Astrocyte (in vitro differentiated cells and primary cell): ENCODE data around the gene FOXD1. TPM values are rescaled to one million over a fixed set of nuclear protein-coding genes. Genes with fewer than 3 reads are reported as not detected.

Experiments used
- DNase-seq: peaks from one replicate; pipeline ENCODE4 v3.0.0-alpha.2; 2010; ENCODE audit warnings: low read depth
- FAIRE-seq: peaks from 2 replicates; lab custom pipeline; 2011; peaks lifted over from hg19 to GRCh38; lab: Jason Lieb, UNC
- H2AFZ ChIP-seq: 2 replicates; pipeline ENCODE4 v1.6.0; 2012; ENCODE audit warnings: low read depth, low read length, inconsistent platforms
- H3K27ac ChIP-seq: 2 replicates; pipeline ENCODE4 v1.5.1; 2011; ENCODE audit warnings: low read depth, low read length, inconsistent platforms
- H3K27me3 ChIP-seq: 2 replicates; pipeline ENCODE4 v1.6.0; 2011; ENCODE audit warnings: low read length, inconsistent platforms; ENCODE audit not compliant: insufficient read depth
- H3K36me3 ChIP-seq: 2 replicates; pipeline ENCODE4 v1.5.1; 2011; ENCODE audit warnings: low read length, inconsistent platforms; ENCODE audit not compliant: insufficient read depth
- H3K4me1 ChIP-seq: 2 replicates; pipeline ENCODE4 v1.5.1; 2011; ENCODE audit warnings: low read length, inconsistent platforms; ENCODE audit not compliant: insufficient read depth
- H3K4me2 ChIP-seq: 2 replicates; pipeline ENCODE4 v1.6.0; 2012; ENCODE audit warnings: low read length, inconsistent platforms
- H3K4me3 ChIP-seq: 2 replicates; pipeline ENCODE4 v1.5.1; 2011; ENCODE audit warnings: low read depth, mild to moderate bottlenecking, low read length, inconsistent platforms; ENCODE audit not compliant: insufficient read depth
- H3K79me2 ChIP-seq: 2 replicates; pipeline ENCODE4 v1.6.0; 2012; ENCODE audit warnings: mild to moderate bottlenecking, low read length, inconsistent platforms; ENCODE audit not compliant: insufficient read depth
- H3K9ac ChIP-seq: 2 replicates; pipeline ENCODE4 v1.6.0; 2012; ENCODE audit warnings: mild to moderate bottlenecking, low read length, inconsistent platforms
- H3K9me3 ChIP-seq: 2 replicates; pipeline ENCODE4 v1.5.1; 2012; ENCODE audit warnings: low read depth, mild to moderate bottlenecking, low read length, inconsistent platforms; ENCODE audit not compliant: insufficient read depth
- H4K20me1 ChIP-seq: 2 replicates; pipeline ENCODE4 v1.6.0; 2012; ENCODE audit warnings: low read length, inconsistent platforms; ENCODE audit not compliant: insufficient read depth
- H3K27ac Mint-ChIP-seq: one replicate; pipeline ENCODE4 v1.8.0; 2021; ENCODE audit warnings: mild to moderate bottlenecking, mixed read lengths; ENCODE audit not compliant: unreplicated experiment
- H3K27me3 Mint-ChIP-seq: one replicate; pipeline ENCODE4 v1.8.0; 2021; ENCODE audit warnings: low read depth, mixed read lengths; ENCODE audit not compliant: unreplicated experiment
- H3K36me3 Mint-ChIP-seq: one replicate; pipeline ENCODE4 v1.8.0; 2021; ENCODE audit warnings: low read depth, mixed read lengths; ENCODE audit not compliant: unreplicated experiment
- H3K4me1 Mint-ChIP-seq: one replicate; pipeline ENCODE4 v1.8.0; 2021; ENCODE audit warnings: low read depth, mixed read lengths; ENCODE audit not compliant: unreplicated experiment
- H3K4me3 Mint-ChIP-seq: one replicate; pipeline ENCODE4 v1.8.0; 2021; ENCODE audit warnings: mild to moderate bottlenecking, moderate library complexity, mixed read lengths; ENCODE audit not compliant: unreplicated experiment
- H3K9me3 Mint-ChIP-seq: one replicate; pipeline ENCODE4 v1.8.0; 2021; ENCODE audit warnings: mild to moderate bottlenecking, mixed read lengths; ENCODE audit not compliant: unreplicated experiment
- EZH2 ChIP-seq: IDR thresholded peaks from 2 replicates; pipeline ENCODE4 v1.6.1; 2012; ENCODE audit warnings: mild to moderate bottlenecking, low read length, inconsistent platforms; ENCODE audit not compliant: insufficient read depth
- total RNA-seq: library from RNA; stranded (reverse); gene quantifications from 2 replicates; pipeline ENCODE4 v1.2.1, GENCODE V29; 2021
- TF ChIP-seq, protein P1 (sequence below): IDR thresholded peaks from 2 replicates; pipeline ENCODE4 v1.5.1; 2011; ENCODE audit warnings: low read depth, mild to moderate bottlenecking, inconsistent platforms, low read length, moderate library complexity; ENCODE audit not compliant: insufficient read depth

FOXD1 gene
- total RNA-seq, 1 donor from 2014 or later = 16.9 TPM

DNA sequence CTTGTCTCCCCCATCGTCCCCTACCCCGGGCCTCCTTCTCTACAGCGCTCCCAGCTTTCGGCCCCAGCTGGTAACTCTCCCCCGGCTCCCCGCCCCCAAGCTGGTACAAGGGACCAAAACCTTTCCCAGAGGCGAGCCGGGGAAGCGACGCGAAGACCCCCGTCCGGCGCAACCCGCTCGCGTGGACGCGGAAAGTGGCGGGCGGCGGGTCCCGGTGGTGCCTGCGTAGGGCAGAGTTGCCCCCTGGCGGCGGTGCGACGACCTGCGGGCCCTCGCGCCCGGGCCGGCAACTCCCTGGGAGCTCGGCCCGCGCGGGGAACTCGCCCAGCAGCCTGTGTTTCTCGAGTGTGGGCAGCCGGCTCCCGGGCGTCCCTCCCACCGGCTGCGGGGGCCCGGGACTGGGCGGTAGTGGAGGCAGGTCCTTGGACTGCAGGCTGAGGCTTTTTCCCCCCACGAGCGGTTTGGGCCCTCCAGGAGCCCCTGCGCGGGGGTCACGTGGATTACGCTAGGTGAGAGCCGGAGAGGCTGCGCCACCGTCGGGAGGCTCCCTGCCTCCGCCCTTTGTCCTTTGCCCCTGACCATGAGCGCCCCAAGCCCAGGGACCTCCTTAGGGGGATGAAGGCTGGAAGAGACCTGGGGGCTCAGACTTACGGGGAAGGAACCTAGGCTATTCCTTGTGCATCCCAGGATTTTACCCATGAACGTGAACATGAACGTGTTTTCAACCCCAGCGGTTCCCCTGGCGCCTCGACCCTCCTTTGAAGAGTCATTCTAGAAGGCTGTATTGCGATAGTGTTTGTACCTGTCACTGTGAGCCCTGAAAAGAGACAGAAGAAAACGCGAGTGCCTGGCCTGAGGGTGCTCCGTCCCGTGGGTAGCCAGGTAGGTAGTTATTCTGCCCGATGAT, 2.9 kb upstream of the FOXD1 start:
- Mint-ChIP-seq H3K27me3 (peaks cover 49% of the 10 kb centered on the region), H3K9me3 (no peaks in the 10 kb centered on the region), H3K4me3 (peak overlapping the region; percentile 74), H3K4me1 (no peaks in the 10 kb centered on the region), H3K27ac (no peak overlapping the region), H3K36me3 (no peaks in the 10 kb centered on the region)
- H3K4me2 ChIP-seq = peak overlapping the region; percentile 93
- peak overlapping the region; percentile 71 for H3K9ac ChIP-seq
- peak overlapping the region; percentile 67 for H3K4me3 ChIP-seq
- peaks cover 11% of the 10 kb centered on the region for H3K27me3 ChIP-seq
- no peaks in the 10 kb centered on the region for H3K36me3 ChIP-seq
- TF ChIP-seq EZH2 = no peak
- TF ChIP-seq, protein P1, sequence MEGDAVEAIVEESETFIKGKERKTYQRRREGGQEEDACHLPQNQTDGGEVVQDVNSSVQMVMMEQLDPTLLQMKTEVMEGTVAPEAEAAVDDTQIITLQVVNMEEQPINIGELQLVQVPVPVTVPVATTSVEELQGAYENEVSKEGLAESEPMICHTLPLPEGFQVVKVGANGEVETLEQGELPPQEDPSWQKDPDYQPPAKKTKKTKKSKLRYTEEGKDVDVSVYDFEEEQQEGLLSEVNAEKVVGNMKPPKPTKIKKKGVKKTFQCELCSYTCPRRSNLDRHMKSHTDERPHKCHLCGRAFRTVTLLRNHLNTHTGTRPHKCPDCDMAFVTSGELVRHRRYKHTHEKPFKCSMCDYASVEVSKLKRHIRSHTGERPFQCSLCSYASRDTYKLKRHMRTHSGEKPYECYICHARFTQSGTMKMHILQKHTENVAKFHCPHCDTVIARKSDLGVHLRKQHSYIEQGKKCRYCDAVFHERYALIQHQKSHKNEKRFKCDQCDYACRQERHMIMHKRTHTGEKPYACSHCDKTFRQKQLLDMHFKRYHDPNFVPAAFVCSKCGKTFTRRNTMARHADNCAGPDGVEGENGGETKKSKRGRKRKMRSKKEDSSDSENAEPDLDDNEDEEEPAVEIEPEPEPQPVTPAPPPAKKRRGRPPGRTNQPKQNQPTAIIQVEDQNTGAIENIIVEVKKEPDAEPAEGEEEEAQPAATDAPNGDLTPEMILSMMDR = peak; percentile 25
- peak overlapping the region; percentile 2 for H3K27ac ChIP-seq
- H4K20me1 ChIP-seq = peaks cover 4% of the 10 kb centered on the region
- H3K79me2 ChIP-seq = peaks cover 20% of the 10 kb centered on the region
- H3K9me3 ChIP-seq = no peaks in the 10 kb centered on the region
- H3K4me1 ChIP-seq = peaks cover 15% of the 10 kb centered on the region
- peak overlapping the region; percentile 76 for H2AFZ ChIP-seq
- no peak for DNase-seq
- no peak for FAIRE-seq

DNA sequence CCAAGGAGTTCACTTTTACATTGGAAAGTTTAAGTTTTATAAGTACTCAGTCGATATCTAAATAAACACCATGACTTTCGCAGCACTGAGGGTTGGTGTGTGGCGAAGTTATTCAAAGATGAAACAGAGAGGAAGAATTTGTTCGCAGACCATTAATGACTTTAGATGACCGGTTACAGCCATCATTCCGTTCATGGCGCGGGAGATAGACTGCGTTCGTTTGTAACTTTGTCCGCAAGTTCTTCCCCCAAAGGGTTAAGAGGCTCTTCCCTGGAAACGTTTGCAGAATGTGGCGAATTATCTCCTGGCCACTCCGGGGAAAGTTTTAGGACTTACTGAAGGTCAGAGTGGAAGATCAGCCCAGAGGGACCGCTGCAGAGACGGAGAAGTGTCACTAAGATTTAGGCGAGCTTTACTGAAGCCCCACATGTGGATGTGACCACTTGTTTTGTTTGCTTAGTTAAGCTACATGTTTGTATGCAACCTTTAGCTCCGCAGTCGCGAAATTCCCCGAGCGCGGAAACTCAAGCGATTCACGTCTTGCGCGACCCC, 2.2 kb upstream of the FOXD1 start:
- FAIRE-seq (no peak), DNase-seq (no peak)
- no peaks in the 10 kb centered on the region for H3K36me3 ChIP-seq
- H3K4me1 Mint-ChIP-seq = no peaks in the 10 kb centered on the region
- TF ChIP-seq EZH2 = no peak
- TF ChIP-seq, protein P1 = no peak
- H3K9me3 ChIP-seq = no peaks in the 10 kb centered on the region
- H3K4me1 ChIP-seq = peaks cover 15% of the 10 kb centered on the region
- peak overlapping the region; percentile 2 for H3K27ac ChIP-seq
- peak overlapping the region; percentile 83 for H3K27ac Mint-ChIP-seq
- H2AFZ ChIP-seq = peak overlapping the region; percentile 76
- peak overlapping the region; percentile 93 for H3K4me2 ChIP-seq
- H3K27me3 ChIP-seq = peaks cover 11% of the 10 kb centered on the region
- peaks cover 51% of the 10 kb centered on the region for H3K27me3 Mint-ChIP-seq
- H3K79me2 ChIP-seq = peaks cover 27% of the 10 kb centered on the region
- H3K9me3 Mint-ChIP-seq = peaks cover under 1% of the 10 kb centered on the region
- peak overlapping the region; percentile 71 for H3K9ac ChIP-seq
- no peaks in the 10 kb centered on the region for H3K36me3 Mint-ChIP-seq
- peaks cover 11% of the 10 kb centered on the region for H4K20me1 ChIP-seq
- peak overlapping the region; percentile 67 for H3K4me3 ChIP-seq
- H3K4me3 Mint-ChIP-seq = peak overlapping the region; percentile 74
